Heart left ventricle (tissue), 16 donors: ENCODE measurements around the gene GIMD1. TPM values are rescaled to one million over a fixed set of nuclear protein-coding genes. Genes with fewer than 3 reads are reported as not detected.
"Not testable (repeated sequence)": the region's sequence is repeated elsewhere in the genome, so short reads cannot be mapped to it uniquely, and the experiment has no call there.

Experiments
- ATAC-seq, 4 donors: fragments of 200-7000 bp; cut with Tn5 transposase; one replicate each; pipeline ENCODE4 v1.9.1; 2020 to 2022; ENCODE audit warnings: moderate library complexity in 4 of 4, mild to moderate bottlenecking in 3 of 4, moderate number of reproducible peaks in 1 of 4
- DNase-seq, 5 donors: peaks; one replicate each; pipeline ENCODE4 v3.0.0-alpha.2; 2020
- H3K27ac ChIP-seq, 12 donors: fragments of 200-600 bp; sonication (generic) in 4 of 12; one replicate each; pipeline versions ENCODE4 v1.5.0 to v1.8.0; 2016 to 2022; ENCODE audit warnings: mild to moderate bottlenecking in 2 of 12
- H3K27me3 ChIP-seq, 9 donors: fragments of 200-600 bp; sonication (generic) in 2 of 9; one replicate each; pipeline versions ENCODE4 v1.5.1 to v1.8.0; 2016 to 2022; ENCODE audit warnings: mild to moderate bottlenecking in 3 of 9
- H3K36me3 ChIP-seq, 9 donors: fragments of 200-600 bp; sonication (generic) in 2 of 9; one replicate each; pipeline versions ENCODE4 v1.5.0 to v1.8.0; 2018 to 2022; ENCODE audit warnings: mild to moderate bottlenecking in 2 of 9
- H3K4me1 ChIP-seq, 12 donors: fragments of 200-600 bp; sonication (generic) in 4 of 12; one replicate each; pipeline versions ENCODE4 v1.5.0 to v1.8.0; 2016 to 2022; ENCODE audit warnings: mild to moderate bottlenecking in 3 of 12
- H3K4me3 ChIP-seq, 12 donors: fragments of 200-600 bp; sonication (generic) in 4 of 12; one replicate each; pipeline versions ENCODE4 v1.5.0 to v1.8.0; 2017 to 2022; ENCODE audit warnings: mild to moderate bottlenecking in 9 of 12, moderate library complexity in 4 of 12
- H3K9me3 ChIP-seq, 12 donors: fragments of 200-600 bp; sonication (generic) in 4 of 12; one replicate each; pipeline versions ENCODE4 v1.5.0 to v1.8.0; 2016 to 2022; ENCODE audit warnings: mild to moderate bottlenecking in 1 of 12
- POLR2A ChIP-seq, 2 donors: fragments of 450-650 bp; IDR thresholded peaks; one replicate each; pipeline ENCODE4 v1.6.1; 2017; ENCODE audit warnings: antibody characterized with exemption in 2 of 2, mild to moderate bottlenecking in 2 of 2, moderate library complexity in 2 of 2
- WGBS, 4 donors: extraction: QIAGEN DNeasy Blood & Tissue Kit in 2 of 4; methylation state at CpG; one replicate each; pipeline versions ENCODE4 v1.1.5 to v1.1.7; 2013 to 2018; 5-methylcytosine and 5-hydroxymethylcytosine counted together
- intact Hi-C, 10 donors: fragments of 100-400 bp; cut with DNase I; formaldehyde crosslinking; loops; one replicate each; pipeline versions ENCODE4 v1.11.1 to v1.14.2; 2022
- polyA plus RNA-seq, 2 donors: library from polyadenylated mRNA; stranded (reverse); fragments of 200-250 nt; gene quantifications; one replicate each; pipeline ENCODE4 v1.2.3, GENCODE V29; 2013
- total RNA-seq, 9 donors: library from RNA; depleted of rRNA in 2 of 9; stranded (reverse); fragments of >200 nt in 2 of 9; fragmentation: NEBNext Ultra II Directional in 3 of 9; extraction: Animal tissue kit (Norgen Biotek cat#: 25700) in 3 of 9; gene quantifications; one replicate each; pipeline versions ENCODE4 v1.1.0 to v1.2.4, GENCODE V29; 2016 to 2023
- TF ChIP-seq, protein P1 (sequence below), 12 donors: fragments of 200-600 bp; sonication (generic) in 4 of 12; IDR thresholded peaks; one replicate each; pipeline versions ENCODE4 v1.5.0 to v1.8.0; 2018 to 2022; ENCODE audit warnings: antibody characterized with exemption in 12 of 12, mild to moderate bottlenecking in 5 of 12
- donor health status: ischemic (EF 13 %, LVEDD 7.1; RV severe dilation, severe dysfunction).
- donor health status: healthy with polysubstance abuse.
- donor health status: DM: no; HTN: yes; CAD: no.
- donor health status: DM: no; HTN: no; CAD: no.
- donor health status: ischemic (EF 25% LVEDD 6.9; RV normal size, moderate dysfunction).
- donor health status: ischemic (EF 25% LVEDD 5.7; RV mildly dilated, moderate dysfunction).
- donor health status: healthy.
- donor health status: DM: yes; HTN: yes; CAD: no.
- donor health status: ischemic (EF 35%, LVEDD 5.7; RV mildly dilated, moderate dysfunction).
- donor health status: nonischemic (EF 11% LVEDD 7.7; RV severe dilation, severe dysfunction).
- donor health status: DM: yes; HTN: yes; CAD: no.
- donor health status: PGD.
- donor health status: ischemic (EF 29% LVEDD 5.4; RV normal size, mild dysfunction).
- donor health status: nonischemic (EF 23%, LVEDD 6.1; RV moderate dilation, normal function).

The GIMD1 gene
- total and polyA plus RNA-seq, 11 donors, result not detected

GRCh38 chr4:106401157-106401556 lies 32.6 kb upstream of the GIMD1 start:
- H3K27me3 ChIP-seq, result no peaks in the 10 kb centered on the region
- no peak overlapping the region for H3K4me3 ChIP-seq
- WGBS, 4 donors, result 87 to 89% (median 89%) methylated on average over 3 of the region's 3 CpGs
- intact Hi-C loops, result no loop called here
- no peak for ATAC-seq
- TF ChIP-seq POLR2A (IDR thresholded peaks at IDR 0.05), result no peak
- TF ChIP-seq, protein P1, sequence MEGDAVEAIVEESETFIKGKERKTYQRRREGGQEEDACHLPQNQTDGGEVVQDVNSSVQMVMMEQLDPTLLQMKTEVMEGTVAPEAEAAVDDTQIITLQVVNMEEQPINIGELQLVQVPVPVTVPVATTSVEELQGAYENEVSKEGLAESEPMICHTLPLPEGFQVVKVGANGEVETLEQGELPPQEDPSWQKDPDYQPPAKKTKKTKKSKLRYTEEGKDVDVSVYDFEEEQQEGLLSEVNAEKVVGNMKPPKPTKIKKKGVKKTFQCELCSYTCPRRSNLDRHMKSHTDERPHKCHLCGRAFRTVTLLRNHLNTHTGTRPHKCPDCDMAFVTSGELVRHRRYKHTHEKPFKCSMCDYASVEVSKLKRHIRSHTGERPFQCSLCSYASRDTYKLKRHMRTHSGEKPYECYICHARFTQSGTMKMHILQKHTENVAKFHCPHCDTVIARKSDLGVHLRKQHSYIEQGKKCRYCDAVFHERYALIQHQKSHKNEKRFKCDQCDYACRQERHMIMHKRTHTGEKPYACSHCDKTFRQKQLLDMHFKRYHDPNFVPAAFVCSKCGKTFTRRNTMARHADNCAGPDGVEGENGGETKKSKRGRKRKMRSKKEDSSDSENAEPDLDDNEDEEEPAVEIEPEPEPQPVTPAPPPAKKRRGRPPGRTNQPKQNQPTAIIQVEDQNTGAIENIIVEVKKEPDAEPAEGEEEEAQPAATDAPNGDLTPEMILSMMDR (IDR thresholded peaks at IDR 0.05), result no peak
- no peak for DNase-seq
- H3K36me3 ChIP-seq, result no peaks in the 10 kb centered on the region
- H3K27ac ChIP-seq, result no peak overlapping the region
- peaks cover 0 to 45% (median 16%) of the 10 kb centered on the region in 12 donors for H3K9me3 ChIP-seq
- no peaks in the 10 kb centered on the region for H3K4me1 ChIP-seq

DNA sequence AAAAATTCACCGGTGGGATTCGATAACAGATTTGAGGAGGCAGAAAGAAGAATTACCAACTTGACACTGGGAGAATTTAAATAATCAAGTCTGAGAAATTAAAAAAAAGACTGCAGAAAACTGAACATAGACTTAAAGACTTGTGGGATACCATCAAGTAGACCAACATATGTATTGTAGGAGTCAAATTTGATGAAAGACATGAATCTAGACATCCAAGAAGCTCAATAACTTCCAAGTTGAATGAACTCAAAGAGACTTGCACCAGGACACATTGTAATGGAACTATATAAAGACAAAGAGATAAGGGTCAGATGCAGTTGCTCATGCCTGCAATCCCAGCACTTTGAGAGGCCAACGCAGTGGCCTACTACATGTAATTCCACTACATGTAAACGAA lies 30.3 kb upstream of the GIMD1 start:
- H3K9me3 ChIP-seq, result peaks cover 0 to 64% (median 32%) of the 10 kb centered on the region in 12 donors
- ATAC-seq, H3K36me3 ChIP-seq, H3K4me3 ChIP-seq, DNase-seq, H3K4me1 ChIP-seq, H3K27me3 ChIP-seq, H3K27ac ChIP-seq, intact Hi-C loops: not testable (repeated sequence)
- 63 to 83% (median 72%) methylated on average over 2 to 4 of the region's 4 CpGs for WGBS, 4 donors

DNA sequence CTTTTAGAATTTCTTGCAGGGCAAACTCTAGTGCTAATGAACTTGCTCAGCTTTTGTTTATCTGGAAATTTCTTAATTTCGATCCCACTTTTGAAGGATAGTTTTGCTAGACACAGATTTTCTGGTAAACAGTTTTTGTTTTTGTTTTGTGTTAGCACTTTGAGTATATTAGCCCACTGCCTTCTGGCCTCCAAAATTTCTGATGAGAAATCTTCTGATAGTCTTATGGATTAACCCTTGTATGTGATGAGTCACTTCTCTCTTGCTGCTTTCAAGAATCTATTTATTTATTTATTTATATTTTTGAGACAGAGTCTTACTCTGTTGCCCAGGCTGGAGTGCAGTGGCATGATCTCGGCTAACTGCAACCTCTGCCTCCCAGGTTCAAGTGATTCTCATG lies 27.0 kb upstream of the GIMD1 start:
- no peak for DNase-seq
- ATAC-seq, result no peak
- H3K4me1 ChIP-seq, result no peaks in the 10 kb centered on the region
- H3K27ac ChIP-seq, result no peak overlapping the region
- no peaks in the 10 kb centered on the region for H3K27me3 ChIP-seq
- no peak overlapping the region for H3K4me3 ChIP-seq
- WGBS, 4 donors, result 77 to 80% (median 79%) methylated on average over 2 of the region's 2 CpGs
- intact Hi-C loops, result no loop called here
- TF ChIP-seq POLR2A (IDR thresholded peaks at IDR 0.05), result no peak
- TF ChIP-seq, protein P1 (IDR thresholded peaks at IDR 0.05), result no peak
- H3K9me3 ChIP-seq, result peaks cover 0 to 59% (median 32%) of the 10 kb centered on the region in 12 donors
- no peaks in the 10 kb centered on the region for H3K36me3 ChIP-seq

DNA sequence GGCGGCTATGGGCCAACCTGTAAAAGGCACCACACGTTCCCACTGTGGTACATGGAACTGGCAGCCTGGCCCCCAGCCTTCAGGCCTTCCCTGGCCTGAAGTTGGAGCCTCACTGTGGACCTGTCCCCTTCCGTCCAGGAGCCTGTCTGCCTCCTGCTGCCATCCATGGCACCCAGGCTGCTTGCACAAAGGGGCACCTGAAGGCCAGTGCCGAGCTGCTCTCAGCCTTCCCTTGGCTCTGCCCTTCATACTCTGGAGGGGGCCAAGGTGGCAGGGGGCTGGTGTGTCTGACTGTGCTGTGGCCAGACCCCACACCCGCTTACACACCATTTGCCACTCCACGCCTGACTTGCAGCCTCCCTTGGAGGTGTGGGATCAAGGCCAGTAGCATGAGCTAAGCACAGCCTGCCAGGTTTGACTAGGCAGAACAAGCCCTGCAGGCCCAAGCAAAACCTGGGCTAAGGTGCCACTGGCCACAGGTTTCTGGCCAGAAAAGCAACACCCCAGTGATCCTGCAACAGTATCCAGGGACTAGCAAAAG lies 17.3 kb upstream of the GIMD1 start:
- Histone ChIP-seq H3K36me3 (no peaks in the 10 kb centered on the region), H3K27ac (no peak overlapping the region), H3K27me3 (no peaks in the 10 kb centered on the region), H3K9me3 (no peaks in the 10 kb centered on the region), H3K4me1 (no peaks in the 10 kb centered on the region), H3K4me3 (no peak overlapping the region)
- intact Hi-C loops, result no loop called here
- TF ChIP-seq, protein P1 (IDR thresholded peaks at IDR 0.05), result no peak
- TF ChIP-seq POLR2A (IDR thresholded peaks at IDR 0.05), result no peak
- ATAC-seq (no peak), DNase-seq (peak in 1 of 5 donors; percentile 44)
- WGBS, 4 donors, result 70 to 84% (median 78%) methylated on average over 5 to 6 of the region's 6 CpGs

- 94 to 98% (median 96%) methylated on average over 2 to 3 of the region's 3 CpGs for WGBS, 4 donors
- no peak overlapping the region for H3K4me3 ChIP-seq
- no peaks in the 10 kb centered on the region for H3K9me3 ChIP-seq
- no peaks in the 10 kb centered on the region for H3K27me3 ChIP-seq
- H3K27ac ChIP-seq, result no peak overlapping the region
- intact Hi-C loops, result no loop called here
- ATAC-seq (no peak), DNase-seq (no peak)
- no peaks in the 10 kb centered on the region for H3K4me1 ChIP-seq
- H3K36me3 ChIP-seq, result no peaks in the 10 kb centered on the region
- TF ChIP-seq, protein P1 (IDR thresholded peaks at IDR 0.05), result no peak
- no peak for TF ChIP-seq POLR2A (IDR thresholded peaks at IDR 0.05)
Measured at GRCh38 chr4:106384878-106385277, 16.3 kb upstream of the GIMD1 start.
